ENCODE results near the gene RBM23.
"Not testable (repeated sequence)": the region's sequence is repeated elsewhere in the genome, so short reads cannot be mapped to it uniquely, and the experiment has no call there.

The RBM23 gene

DNA sequence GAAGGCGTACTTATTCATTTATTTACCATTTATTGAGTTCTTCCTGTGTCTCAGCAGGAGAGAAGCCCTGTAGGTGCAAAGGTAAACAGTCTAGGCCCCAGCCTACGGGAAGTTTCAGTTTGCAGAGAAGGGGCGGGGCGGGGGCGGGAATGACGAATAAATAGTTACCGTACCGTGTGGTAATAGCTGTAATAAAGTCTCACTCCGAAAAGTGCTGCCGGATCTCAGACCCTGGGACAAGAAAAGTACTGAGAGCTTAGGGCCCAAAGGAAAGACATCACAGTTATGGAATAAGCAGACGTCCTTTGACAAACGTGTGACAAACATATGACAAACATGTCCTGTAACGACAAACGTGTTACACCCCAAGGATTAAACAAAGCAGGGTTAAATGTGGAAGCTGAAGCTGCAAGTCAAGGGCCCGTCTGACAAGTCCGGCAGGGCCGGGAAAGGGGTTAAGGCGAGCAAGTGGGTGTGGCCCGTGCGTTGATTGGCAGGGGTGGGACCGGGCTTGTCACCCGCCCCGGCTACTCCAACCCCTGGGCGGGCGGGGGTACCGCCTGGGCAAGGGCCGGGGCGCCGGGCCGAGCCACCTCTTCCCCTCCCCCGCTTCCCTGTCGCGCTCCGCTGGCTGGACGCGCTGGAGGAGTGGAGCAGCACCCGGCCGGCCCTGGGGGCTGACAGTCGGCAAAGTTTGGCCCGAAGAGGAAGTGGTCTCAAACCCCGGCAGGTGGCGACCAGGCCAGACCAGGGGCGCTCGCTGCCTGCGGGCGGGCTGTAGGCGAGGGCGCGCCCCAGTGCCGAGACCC, 47.5 kb downstream of the RBM23 start, which contains the start of gene LRP10:
Gene LRP10, plus strand, starts transcription at position 517 of the 809 bp plus-strand sequence. CDS start 564 bp downstream, outside the sequence.
- peak within 1 kb of the TSS; percentile 69 for H3K4me3 ChIP-seq (ENCODE audit: low read depth, low read length)
- DNase-seq (ENCODE audit: low read depth): peak; percentile 95
- peak; percentile 39 for TF ChIP-seq POLR2A (IDR thresholded peaks at IDR 0.05; ENCODE audit: extremely low read depth, insufficient read length)
- no peak for TF ChIP-seq MYC (IDR thresholded peaks at IDR 0.05; ENCODE audit: low read depth, low read length)
- TF ChIP-seq, protein P1, sequence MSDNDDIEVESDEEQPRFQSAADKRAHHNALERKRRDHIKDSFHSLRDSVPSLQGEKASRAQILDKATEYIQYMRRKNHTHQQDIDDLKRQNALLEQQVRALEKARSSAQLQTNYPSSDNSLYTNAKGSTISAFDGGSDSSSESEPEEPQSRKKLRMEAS (IDR thresholded peaks at IDR 0.05; ENCODE audit: low read depth, low read length): peak; percentile 47

DNA sequence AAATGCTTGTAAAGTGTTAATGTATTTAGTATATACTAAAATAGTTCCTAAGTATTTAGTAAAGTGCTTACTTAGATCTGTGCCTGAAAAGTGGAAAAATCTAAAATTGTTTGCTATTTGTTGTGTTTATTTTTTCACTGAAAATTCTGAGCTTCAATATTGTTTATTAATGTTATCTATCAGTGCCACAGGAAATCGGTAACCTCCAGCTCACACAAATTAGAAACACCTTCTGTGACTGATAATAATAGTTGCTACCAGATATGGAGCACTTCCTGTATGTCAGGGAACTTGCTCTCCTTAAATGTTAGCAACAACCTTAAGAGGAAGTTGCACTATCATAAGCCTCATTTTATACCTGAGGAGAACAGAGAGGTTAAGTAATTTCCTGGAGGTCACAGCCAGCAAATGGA, 48.1 kb downstream of the RBM23 start:
- no peak for DNase-seq (ENCODE audit: low read depth)
- H3K4me3 ChIP-seq (ENCODE audit: low read depth, low read length): peak overlapping the region; percentile 69
- TF ChIP-seq, protein P1 (IDR thresholded peaks at IDR 0.05; ENCODE audit: low read depth, low read length): 0 out of 2 replicates have a peak, but pooled peaks have one; percentile 13
- TF ChIP-seq POLR2A (IDR thresholded peaks at IDR 0.05; ENCODE audit: extremely low read depth, insufficient read length): no peak

DNA sequence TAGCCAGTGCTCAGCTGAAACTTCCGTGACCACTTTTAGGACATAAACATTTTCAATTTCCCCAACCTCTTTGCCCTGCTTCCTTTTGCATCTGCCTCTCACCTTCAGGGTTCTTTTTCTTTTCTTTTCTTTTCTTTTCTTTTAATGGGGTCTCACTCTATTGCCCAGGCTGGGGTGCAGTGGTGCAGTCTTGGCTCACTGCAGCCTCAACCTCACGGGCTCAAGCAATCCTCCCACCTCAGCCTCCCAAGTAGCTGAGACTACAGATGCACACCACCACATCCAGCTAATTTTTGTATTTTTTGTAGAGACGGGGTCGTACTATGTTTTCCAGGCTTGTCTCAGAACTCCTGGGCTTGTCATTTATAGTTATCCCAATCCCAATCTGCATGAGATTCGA, 52.1 kb downstream of the RBM23 start:
- TF ChIP-seq, protein P1 (IDR thresholded peaks at IDR 0.05; ENCODE audit: low read depth, low read length): no peak
- TF ChIP-seq, protein P2, sequence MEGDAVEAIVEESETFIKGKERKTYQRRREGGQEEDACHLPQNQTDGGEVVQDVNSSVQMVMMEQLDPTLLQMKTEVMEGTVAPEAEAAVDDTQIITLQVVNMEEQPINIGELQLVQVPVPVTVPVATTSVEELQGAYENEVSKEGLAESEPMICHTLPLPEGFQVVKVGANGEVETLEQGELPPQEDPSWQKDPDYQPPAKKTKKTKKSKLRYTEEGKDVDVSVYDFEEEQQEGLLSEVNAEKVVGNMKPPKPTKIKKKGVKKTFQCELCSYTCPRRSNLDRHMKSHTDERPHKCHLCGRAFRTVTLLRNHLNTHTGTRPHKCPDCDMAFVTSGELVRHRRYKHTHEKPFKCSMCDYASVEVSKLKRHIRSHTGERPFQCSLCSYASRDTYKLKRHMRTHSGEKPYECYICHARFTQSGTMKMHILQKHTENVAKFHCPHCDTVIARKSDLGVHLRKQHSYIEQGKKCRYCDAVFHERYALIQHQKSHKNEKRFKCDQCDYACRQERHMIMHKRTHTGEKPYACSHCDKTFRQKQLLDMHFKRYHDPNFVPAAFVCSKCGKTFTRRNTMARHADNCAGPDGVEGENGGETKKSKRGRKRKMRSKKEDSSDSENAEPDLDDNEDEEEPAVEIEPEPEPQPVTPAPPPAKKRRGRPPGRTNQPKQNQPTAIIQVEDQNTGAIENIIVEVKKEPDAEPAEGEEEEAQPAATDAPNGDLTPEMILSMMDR (IDR thresholded peaks at IDR 0.05; ENCODE audit: low read depth, low read length): no peak
- TF ChIP-seq POLR2A (IDR thresholded peaks at IDR 0.05; ENCODE audit: extremely low read depth, insufficient read length): no peak
- TF ChIP-seq MYC (IDR thresholded peaks at IDR 0.05; ENCODE audit: low read depth, low read length): no peak
- H3K4me3 ChIP-seq (ENCODE audit: low read depth, low read length): no peak overlapping the region
- no peak for DNase-seq (ENCODE audit: low read depth)

DNA sequence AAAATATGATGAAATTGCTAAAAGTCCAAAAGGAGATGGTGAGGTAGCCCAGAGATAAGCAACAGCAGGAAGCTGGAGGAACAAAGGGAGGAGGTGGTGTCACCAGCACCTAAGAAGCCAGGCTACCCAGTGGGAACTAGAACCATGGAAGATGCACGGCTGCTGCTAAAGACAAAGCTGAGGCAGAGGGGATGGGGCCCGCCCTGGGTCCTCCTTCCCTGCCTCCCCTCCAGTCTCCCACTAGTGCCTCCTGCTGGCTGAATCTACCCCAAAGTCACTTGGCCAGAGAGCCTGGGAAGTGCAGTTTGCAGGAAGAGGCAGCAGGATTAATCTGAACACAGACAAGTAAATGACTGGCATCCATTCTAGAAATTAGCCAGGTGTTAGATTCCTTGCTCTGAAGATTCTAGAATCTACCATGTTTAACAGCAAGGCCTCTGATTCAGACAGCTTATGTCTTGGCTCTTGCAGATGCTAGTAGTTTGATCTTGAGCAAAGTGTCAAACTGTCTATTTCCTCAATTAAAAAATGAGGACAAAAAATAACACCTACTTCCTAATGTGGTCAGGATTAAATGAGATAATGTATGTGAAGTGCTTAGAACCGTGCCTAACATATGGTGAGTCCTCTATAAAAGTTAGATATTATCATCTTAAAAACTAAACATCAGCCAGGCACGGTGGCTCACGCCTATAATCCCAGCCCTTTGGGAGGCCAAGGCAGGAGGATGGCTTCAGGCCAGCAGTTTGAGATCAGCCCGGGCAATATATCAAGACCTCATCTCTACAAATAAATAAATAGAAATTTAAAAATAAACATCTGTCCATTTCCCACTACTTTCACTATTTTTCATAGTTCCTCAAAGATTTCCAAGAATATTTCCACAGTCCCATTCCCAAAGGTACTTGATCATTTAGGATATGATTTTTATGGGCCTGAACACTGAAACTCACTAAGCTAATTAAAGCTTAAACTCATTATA, 53.2 kb downstream of the RBM23 start:
- no peak for DNase-seq (ENCODE audit: low read depth)
- no peak overlapping the region for H3K4me3 ChIP-seq (ENCODE audit: low read depth, low read length)
- TF ChIP-seq, protein P2 (IDR thresholded peaks at IDR 0.05; ENCODE audit: low read depth, low read length): peak; percentile 28
- TF ChIP-seq, protein P1 (IDR thresholded peaks at IDR 0.05; ENCODE audit: low read depth, low read length): no peak

DNA sequence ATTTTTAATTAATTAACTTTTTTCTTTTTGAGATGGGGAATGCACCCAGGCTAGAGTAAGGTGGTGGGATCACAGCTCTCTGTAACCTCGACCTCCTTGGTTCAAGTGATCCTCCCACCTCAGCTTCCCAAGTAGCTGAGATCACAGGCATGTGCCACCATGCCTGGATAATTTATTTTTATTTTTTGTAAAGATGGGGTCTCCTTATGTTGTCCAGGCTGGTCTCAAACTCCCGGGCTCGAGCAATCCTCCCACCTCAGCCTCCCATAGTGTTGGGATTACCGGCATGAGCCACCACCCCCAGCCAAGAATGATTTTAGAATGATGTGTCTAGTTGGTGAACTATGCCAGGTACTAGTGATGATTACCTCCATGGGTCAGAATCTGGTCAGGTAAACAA, 54.0 kb downstream of the RBM23 start:
- TF ChIP-seq MYC (IDR thresholded peaks at IDR 0.05; ENCODE audit: low read depth, low read length): no peak
- TF ChIP-seq, protein P2 (IDR thresholded peaks at IDR 0.05; ENCODE audit: low read depth, low read length): no peak
- TF ChIP-seq POLR2A (IDR thresholded peaks at IDR 0.05; ENCODE audit: extremely low read depth, insufficient read length): no peak
- TF ChIP-seq, protein P1 (IDR thresholded peaks at IDR 0.05; ENCODE audit: low read depth, low read length): no peak

DNA sequence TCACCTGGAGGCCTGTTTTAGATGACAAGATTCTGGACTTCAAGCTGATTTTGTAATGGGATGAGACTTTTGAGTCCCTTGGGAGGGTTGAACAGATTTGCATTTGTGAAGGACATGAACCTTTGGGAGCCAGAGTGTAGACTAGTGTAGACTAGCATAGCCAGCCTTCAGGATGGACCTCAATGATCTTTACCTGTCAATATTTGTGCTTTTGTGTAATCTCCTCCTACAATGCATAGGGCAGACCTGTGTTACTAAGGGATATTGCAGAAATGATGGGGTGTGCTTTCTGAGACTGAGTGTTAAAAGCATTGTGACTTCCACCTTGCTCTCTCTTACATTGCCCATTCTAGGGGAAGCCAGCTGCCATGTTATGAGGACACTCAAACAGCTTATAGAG, 57.3 kb downstream of the RBM23 start:
- DNase-seq (ENCODE audit: low read depth): no peak
- TF ChIP-seq MYC (IDR thresholded peaks at IDR 0.05; ENCODE audit: low read depth, low read length) (no peak), POLR2A (IDR thresholded peaks at IDR 0.05; ENCODE audit: extremely low read depth, insufficient read length) (no peak)
- TF ChIP-seq, protein P1 (IDR thresholded peaks at IDR 0.05; ENCODE audit: low read depth, low read length): no peak
- TF ChIP-seq, protein P2 (IDR thresholded peaks at IDR 0.05; ENCODE audit: low read depth, low read length): no peak

More for the DNA sequence above, 54.0 kb downstream of the RBM23 start:
- no peak overlapping the region for H3K4me3 ChIP-seq (ENCODE audit: low read depth, low read length)
- no peak for DNase-seq (ENCODE audit: low read depth)

DNA sequence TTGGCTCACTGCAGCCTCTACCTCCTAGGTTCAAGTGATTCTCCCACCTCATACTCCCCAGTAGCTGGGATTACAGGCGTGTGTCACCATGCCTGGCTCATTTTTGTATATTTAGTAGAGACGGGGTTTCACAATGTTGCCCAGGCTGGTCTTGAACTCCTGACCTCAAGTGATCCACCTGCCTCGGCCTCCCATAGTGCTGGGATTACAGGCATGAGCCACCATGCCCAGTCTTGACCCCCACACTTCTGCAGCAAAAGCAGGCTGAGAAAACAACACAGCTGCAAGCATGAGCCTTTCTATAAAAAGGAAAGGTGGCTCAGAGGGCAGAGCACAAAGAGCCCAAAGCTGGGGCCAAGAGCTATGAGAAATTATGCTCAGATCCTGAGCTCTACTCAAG, 58.6 kb downstream of the RBM23 start:
- DNase-seq (ENCODE audit: low read depth): not testable (repeated sequence)

More for the DNA sequence above, 57.3 kb downstream of the RBM23 start:
- no peak overlapping the region for H3K4me3 ChIP-seq (ENCODE audit: low read depth, low read length)

More for the DNA sequence above, 58.6 kb downstream of the RBM23 start:
- not testable (repeated sequence) for H3K4me3 ChIP-seq (ENCODE audit: low read depth, low read length)
